ENCODE data around the gene BMP2K.

GRCh38 chr4:78780093-78780492, 3.9 kb downstream of the BMP2K start:
- no peak for TF ChIP-seq CTCF (conservative IDR thresholded peaks at IDR 0.05 in 1 of 2, IDR thresholded peaks at IDR 0.05 in 1 of 2; ENCODE audit: low read depth in 1 of 2, low read length in 2 of 2)
- no peak for TF ChIP-seq EZH2 (IDR thresholded peaks at IDR 0.05; ENCODE audit: low read length, missing control alignments)
